Activated CD4-positive, CD25-positive, alpha-beta regulatory T cell treated with anti-CD3 and anti-CD28 coated beads, Interleukin-2, amount 50 U/mL, for 72 hours (primary cell): ENCODE measurements around the gene HOXD4.

ENCODE experiments used
- DNase-seq: peaks from one replicate; pipeline ENCODE4 v3.0.0; 2021

HOXD4 gene

DNA sequence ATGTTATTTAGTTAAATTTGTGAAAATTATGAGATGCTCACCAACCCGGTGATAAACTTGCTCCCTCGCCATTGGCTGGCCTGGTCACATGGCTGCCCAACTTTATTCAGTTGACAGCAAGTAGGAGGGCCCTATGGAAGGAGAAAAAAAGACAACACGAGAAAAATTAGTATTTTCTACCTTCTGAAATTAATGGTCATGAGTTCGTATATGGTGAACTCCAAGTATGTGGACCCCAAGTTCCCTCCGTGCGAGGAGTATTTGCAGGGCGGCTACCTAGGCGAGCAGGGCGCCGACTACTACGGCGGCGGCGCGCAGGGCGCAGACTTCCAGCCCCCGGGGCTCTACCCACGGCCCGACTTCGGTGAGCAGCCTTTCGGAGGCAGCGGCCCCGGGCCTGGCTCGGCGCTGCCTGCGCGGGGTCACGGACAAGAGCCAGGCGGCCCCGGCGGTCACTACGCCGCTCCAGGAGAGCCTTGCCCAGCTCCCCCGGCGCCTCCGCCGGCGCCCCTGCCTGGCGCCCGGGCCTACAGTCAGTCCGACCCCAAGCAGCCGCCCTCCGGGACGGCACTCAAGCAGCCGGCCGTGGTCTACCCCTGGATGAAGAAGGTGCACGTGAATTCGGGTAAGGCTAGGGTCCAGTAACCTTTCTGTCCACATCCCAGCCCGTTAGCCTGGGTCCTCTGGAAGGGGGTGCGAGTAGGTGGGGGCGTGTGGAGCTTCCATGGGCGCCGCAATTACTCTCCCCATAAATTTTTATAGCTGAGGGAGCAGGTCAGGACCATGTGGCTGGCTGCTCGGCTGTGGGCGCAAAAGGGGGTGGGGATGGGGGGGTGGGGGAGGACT, at the start of gene HOXD4:
HOXD4 (plus strand) TSS at position 109 of the 846 bp plus-strand sequence; CDS start at position 193, 84 bp downstream.
- DNase-seq, result no peak

DNA sequence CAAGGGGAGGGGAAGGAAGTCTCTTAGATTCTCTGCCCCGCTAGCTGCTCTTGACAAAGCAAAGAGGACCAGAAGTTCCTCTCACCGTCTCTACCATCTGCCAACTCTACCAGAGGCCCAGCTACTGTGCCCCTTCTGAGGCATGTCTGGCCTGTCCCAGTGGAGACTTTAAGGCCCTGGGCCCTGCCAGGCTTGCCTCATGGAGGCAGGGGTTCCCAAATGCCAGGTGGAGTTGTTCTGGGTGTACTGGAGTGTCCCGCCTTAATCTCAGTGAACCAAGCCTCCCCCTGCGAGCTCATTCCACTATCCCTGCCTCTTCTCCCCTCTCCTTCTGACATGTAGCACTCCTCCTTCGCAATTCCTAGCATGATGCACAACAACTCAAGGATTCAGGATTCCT, 49.5 kb upstream of the HOXD4 start:
- no peak for DNase-seq

DNA sequence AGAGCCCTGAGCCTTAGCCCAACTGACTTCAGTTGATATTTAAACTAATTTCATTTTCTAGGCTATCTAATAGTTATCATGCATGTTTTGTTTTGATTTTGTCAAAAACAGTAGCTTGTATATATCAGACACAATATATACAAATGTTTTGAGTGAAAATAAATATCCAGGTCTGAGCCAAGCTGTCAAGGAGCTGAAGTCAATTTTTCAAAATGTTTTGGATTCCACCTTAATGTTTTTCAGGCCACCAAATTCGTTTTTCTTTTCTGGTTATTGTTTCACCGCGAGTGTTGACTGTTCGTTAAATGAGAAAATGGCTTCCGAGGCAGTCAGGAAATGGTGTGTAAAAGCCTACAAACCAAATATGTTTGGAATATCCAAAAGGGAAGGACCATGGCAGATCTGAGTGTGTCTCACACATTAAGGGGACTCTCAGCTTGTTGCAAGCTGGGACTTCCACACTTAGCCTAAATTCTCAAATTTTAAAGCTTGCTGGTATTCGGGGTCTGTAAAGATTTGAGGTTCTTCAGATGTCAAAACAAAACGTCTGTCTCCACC, 49.0 kb upstream of the HOXD4 start:
- DNase-seq, result no peak

DNA sequence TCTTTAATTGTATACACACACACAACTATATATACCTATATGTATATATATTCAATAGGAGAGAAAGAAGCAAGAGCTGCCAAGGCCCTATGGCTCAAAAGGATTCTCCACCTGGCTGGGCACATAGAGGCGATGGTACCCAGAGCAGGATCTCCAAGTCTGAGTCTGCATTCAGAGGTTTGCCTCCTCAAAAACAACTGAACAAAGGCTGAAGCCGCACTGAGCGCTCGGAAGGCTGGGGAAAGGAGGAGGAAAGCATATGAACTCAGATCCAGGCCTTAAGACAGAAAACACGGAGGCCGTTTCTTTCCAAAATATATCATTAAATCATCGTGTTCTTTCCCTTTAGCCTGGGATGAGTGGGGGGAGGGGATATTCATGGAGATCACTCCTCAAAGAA, 48.2 kb upstream of the HOXD4 start:
- DNase-seq, result no peak

DNA sequence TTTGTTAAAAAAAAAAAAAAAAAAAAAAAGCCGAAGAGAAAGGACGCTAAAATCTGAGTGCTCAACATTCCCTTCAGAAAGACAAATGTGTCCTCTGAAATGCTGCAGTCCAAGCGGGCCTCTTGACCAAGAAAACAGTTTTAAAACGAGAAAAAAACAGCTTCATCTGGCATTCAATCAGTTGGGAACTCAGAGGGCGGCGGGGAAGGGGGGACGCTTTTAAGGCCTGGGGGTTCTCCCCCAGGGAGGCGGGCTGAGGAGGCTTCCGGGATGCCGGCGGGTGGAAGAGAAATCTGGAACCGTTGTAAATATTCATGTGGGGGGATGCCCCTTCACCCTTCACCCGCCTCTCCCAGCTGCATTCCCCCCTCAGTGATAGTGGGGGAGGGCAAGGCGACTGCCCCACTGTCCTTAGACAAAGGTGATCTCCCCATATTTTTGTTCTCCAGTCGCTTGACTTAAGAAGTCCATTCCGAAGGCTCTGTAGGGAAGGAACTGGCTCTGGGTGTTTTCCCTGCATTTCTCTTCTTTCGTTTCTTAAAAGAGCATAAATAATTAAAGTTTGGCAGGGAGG, 47.5 kb upstream of the HOXD4 start:
- no peak for DNase-seq

DNA sequence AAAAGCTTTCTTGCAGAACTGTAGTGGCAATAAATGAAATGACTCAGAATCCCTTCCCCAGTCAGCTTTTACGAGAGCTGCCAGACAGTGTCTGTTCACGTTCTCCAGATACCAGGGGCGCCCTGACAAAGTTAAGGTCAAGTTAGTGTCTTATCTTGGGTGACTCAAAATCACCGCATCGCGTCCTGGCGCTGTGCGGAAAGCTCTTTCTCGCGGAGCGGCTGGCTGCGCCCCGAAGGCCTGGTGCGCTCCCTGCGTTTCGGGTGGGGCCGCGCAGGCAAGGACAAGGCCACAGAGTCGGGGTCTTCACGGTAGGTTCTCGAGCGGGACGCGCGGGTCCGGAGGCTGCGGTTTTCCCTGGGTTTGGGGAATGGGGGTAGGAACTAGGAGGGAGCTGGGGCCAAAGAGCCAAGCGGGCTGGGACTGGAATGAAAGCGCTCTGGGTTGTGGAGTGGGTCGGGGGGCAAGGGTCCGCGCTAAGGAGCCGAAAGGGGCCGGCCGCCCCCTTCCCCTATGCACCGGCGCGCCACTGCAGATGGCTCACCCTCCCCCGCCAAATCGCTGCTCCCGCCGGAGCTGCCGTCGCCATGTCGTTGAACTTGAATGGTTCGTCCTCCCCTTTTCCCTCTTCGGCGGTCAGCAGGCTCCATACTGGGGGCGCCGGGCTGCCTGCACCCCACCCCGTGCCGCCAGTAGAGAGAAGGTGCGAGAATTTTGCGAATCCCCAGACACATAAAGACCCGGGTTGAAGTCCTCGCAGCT, 46.9 kb upstream of the HOXD4 start:
- DNase-seq, result no peak

DNA sequence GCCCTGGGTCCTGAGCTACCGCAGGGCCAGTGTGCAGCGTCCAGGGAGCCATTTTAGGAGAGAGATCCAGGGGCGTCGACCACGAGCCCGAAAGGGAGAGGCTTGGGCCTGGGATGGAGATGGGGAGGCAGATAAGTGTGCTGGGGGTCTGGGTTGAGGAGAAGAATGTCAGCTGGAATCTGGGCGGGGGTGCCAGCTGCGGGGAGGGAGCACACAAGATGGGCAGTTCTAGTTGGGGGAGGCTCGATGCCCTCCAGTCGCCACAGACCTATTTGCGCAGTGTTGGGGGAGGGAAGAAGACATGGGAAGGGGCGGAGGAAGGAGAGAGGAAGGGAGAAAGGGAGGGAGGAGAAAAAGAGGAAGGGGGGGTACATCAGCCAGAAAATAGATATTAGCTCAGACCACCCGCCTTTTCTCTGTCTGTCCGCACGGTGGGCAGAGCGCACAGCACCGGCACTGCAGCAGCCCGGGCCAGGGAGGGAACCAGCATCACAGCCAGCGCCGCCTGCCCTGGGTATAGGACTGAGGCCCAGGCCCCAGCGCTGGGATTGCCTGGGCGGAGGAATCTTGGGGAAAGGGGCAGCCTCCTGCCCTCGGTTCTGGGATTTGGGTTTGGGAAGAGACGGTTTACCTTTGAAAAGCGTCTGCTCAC, 46.1 kb upstream of the HOXD4 start:
- DNase-seq, result no peak

DNA sequence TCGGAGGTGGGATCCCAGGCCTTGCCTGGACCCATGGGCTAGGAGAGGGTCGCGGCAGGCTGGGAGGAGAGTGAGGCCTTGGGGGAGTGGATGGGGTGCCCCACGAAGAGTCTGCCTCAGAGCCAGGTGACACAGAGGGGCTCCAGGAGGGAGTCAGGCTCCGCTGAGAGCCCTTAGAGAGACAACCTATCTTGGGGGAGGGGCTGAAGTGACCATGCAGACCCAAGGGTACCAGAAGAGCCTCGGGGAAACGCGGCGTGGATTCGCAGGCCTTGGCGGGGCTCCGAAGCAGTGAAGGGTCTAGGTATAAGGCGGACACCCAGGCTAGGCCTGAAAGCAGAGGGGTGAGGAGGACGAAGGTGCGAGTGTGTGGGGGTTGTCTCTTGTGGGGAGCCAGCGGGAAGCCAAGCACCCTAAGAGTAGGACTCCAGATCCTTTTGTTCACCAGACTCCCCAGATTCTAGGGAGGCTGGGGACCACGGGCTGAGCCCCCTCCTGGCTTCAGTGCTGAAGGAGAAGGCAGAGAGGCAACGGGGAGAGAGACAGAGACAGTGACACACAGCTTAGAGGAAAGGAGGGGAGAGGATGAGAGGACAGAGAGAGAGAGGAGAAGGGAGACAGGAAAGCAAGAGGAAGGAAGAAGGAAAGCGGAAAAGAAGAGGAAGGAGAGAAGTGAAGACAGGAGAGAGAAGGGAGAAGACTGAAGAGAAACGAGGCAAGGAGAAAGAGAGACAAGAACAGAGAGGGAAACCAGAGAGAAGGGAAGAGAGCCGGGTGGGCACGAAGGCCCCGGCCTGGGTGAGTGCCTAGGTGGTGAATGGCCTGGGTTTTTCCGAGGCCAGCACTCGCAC, 45.4 kb upstream of the HOXD4 start:
- DNase-seq, result no peak

DNA sequence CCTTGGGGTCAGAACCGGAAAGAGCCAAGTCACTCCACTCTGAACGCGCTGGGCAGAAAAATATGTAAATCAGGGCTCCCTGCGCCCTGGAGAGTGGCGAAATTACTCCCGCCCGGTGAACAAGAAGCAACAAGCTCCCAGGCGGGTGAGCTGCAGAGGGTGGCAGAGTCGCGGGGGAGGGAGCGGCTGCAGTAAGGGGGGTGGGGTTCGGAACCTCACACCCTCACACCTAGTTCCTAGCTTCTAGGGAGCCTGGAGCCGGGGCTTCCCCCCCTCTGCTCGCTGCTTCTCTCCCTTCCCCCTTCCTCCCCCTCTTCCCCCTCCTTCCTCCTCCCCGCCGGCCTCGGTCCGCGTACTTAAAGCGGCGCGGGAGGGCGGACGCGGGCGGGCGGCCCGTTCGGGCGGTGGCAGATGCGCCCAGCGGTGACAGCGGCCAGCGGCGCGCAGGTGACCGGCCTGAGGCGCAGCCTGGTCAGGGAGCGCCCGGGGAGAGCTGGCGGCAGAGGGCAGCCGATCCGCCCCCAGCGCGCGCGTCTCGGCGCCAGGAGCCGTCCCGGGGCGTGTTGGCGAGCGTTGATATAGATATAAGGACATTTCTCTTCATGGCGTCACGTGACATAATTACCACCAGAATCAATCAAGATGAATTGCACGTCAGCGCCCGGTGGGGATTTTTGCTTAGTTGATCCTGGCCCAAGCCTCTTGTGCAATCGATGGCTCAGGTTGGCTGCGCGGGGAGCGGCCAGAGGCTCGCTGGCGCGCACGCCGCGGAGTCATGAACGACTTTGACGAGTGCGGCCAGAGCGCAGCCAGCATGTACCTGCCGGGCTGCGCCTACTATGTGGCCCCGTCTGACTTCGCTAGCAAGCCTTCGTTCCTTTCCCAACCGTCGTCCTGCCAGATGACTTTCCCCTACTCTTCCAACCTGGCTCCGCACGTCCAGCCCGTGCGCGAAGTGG, 44.5 kb upstream of the HOXD4 start, which contains the start of gene HOXD11:
HOXD11 (plus strand) TSS at position 700 of the 959 bp plus-strand sequence; CDS start at position 776, 76 bp downstream.
- DNase-seq, result no peak

DNA sequence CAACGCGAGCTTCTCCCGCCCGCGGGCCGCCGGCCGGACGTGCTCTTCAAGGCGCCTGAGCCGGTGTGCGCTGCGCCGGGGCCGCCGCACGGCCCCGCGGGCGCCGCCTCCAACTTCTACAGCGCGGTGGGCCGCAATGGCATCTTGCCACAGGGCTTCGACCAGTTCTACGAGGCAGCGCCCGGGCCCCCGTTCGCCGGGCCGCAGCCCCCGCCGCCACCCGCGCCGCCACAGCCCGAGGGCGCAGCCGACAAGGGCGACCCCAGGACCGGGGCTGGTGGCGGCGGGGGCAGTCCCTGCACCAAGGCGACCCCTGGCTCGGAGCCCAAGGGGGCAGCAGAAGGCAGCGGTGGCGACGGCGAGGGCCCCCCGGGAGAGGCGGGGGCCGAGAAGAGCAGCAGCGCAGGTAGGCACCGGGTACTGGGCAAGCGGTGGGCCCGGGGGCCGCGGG, 43.6 kb upstream of the HOXD4 start:
- no peak for DNase-seq

DNA sequence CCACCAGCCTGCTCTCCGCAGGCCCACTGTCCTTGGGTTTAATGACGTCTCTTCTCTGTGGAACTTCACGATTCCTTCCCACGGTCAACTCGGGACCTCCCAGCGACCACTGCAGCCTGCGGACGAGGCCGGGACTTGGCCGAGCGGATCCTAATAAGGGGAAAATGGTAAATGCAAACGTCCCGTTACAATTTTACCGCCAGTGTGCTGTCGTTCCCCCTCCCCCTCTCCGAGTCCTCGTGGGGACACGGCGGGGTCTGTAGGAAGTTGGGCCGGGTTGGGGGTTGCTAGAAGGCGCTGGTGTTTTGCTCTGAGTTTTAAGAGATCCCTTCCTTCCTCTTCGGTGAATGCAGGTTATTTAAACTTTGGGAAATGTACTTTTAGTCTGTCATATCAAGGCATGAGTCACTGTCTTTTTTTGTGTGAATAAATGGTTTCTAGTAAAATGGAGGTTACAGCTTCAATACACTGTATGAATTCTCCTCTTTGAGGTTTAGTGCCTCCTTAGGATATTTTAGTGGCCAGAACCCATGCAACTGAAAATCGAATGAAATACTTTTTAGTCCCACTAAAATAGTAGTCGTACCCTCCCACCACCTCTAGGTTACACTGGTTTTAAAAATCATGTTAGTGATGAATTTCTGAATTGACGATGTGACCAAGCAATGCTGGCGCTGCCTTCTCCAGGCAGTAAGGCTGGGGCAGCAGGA, 42.0 kb upstream of the HOXD4 start:
- DNase-seq, result no peak

DNA sequence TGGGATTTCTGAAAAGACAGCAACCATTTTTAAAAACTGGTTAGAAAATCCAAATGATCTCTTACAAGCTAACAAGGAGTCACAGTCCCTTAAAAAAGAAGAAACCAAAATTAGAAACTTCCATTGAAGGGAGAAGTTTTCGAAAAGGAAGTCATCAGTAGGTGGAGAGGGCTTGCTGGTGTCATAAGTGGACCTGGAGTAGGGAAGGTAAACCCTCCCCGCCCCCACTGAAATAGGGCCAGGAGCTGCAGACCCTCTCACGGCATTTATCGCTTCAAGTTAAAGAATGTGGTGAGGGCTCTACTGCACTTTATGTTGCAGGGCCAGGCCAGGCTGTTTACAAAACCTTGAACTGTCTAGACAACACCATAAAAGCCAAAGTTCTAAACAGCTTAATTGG, 41.4 kb upstream of the HOXD4 start:
- no peak for DNase-seq

DNA sequence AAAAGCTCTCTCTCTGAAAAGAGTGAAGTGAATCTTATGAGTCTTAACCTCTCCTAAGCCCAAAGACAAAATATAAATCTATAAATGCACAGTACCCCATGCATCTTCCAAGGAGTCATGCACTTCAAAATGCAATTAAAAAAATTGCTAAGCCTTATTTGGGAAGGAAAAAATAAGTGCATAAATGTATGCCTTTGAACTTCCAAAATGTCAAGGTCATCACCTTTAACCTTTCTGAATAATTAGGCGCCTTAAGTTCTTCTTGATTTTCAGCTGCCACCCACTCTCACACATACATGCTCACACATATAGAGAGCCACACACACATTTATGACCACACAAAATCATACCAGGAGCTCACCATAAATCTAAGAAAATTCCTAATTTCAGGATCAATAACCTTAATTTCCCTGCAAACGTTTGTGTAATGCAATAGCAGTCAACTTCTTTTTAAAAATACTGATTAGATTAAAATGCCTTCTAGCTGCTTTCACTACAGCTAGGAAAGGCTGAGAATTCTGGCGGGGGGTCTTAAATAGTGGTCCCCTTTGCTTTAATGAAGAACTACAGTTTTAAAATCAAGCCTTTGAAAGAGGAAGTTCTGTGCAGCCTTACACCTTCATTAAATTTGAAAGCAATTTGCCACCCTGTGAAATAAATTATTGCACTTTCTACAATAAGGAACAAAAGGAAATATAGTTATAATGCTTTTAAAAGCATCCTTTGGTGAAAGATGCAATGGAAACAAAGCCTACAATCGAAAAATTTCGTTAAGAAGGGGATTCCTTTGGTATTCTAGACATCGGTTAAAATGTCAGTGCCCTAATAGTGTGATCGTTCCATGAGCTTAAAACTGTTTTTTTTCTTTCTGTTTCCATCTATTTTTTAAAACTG, 40.7 kb upstream of the HOXD4 start:
- DNase-seq, result no peak

DNA sequence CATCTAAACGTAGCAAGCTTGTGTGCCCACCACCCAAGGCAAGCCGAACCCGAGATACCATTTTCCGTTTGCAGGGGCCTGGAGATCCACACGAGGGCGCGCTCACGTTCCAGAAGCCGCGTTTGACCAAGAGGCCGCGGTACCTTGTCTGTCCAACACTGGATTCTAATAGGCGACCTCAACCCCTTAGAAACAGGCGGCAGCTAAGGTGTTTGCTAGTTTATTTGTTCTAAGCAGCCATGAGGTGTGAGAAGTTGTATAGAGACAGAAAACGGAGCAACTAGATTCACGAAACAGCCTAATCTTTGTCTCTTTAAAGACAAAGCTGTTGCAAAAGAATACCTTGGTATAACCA, 40.1 kb upstream of the HOXD4 start:
- no peak for DNase-seq

DNA sequence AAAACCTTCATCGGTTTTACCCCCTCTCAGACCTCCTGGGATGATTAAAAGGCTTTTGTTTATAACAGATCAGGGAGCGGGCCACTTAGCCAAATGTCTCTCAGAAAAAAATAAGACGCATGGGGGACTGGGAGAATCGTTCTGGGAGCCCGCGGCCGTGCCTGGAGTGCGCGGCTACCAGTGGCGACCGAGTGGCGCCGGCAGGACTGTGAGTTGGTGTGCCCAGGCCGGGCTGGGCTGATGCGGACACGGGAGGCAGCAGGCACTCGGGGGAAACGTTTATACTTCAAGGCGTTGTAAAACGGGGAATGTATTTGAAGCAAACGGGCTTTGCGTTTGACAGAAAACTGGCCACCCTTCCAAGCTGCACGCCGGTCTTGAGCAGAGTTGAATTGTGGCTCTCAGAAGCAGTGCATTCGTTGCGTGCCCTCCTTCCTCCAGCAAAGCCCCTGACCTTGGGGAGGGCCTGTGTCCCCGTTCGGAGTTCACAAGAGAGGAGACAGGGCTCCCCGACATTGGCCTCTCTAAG, 39.4 kb upstream of the HOXD4 start:
- no peak for DNase-seq

DNA sequence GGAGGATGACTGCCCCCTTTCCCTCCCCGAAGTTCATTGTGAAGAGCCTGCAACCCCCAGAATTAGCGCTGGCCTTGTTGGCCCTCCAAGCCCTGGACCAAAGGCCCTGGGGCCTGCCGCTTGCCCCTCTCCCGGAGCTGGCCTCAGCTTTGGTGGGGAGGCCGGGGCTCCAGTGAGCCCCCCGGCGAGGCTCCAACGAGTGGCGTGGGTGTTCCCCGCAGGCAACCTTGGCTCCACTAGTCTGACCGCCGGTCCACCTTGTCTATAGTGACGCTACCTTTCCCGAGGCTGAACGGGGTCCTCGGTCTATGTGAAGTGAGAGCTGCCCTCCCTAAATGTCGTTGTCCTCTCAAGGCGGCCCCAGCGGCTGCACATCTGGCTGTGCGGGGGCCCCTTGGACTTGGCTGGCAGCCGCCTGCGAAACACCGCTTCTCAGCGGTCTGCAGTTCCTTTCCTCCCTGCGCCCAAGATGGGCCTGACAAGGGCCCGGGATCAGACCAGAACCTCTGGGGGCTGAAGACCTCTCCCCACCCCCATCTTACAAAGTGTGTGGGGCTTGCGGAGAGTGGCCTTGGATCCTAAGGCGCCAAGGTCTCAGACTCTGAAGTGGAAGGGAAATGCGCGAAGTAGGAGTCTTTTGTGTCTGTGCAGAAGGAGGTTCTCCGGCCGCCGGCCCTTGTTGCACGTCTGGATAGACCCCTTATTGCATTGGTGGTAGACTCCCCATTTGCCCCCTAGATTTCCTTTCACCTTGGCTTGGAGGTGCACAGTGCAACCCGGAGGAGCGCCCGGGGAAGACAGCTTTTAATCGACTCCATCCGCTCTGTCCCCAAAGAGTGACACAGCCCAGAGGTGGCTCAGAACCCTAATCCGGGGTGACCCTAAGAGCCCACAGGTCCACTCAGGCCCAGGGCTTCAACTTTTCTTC, 38.7 kb upstream of the HOXD4 start:
- no peak for DNase-seq

DNA sequence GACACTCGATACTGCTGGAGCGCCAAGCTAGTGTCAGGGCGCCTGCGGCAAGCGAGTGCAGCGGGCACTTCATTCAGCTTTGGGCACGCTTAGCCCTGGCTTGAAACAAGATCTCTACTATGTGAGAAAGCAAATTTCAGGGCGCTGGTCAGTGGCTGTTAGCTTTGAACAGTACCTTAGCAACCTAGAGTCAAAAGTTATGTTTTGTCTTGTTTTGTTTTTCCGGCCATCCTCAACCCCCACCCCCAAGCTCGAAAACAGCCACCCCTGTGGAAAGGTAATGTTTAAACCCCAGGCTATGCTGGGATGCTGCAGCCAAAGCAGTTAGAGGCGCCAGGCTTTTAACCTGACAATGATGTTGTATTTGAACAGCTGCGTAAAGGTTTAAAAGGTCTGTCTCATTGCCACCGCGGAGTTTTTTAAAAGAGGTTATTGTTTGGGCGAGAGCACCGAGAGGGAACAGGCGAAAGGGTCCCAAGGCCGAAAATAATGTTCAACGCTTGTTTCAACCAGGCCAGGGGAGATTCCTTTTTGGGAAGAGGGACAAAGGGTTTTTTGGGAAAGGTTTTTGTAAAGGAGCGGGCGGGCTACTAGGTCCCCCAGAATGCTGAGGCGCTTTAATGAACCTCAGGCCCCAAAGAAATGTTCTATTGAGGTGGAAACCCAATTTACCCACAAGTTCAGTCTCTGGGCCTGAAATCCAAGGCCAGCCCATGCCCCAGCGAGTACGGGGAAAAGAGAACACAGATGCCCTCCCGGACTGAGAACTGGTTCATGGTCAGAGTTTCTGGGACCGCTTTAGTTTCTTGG, 37.0 kb upstream of the HOXD4 start:
- no peak for DNase-seq
